Calu3 (cell line): Measurements from ENCODE around the gene EDN1. TPM values are rescaled to one million over a fixed set of nuclear protein-coding genes. Genes with fewer than 3 reads are reported as not detected.

Experiments used
- BruUV-seq: library from RNA; stranded (reverse); fragments of 400-500 nt; replicated peaks from 2 replicates; lab custom pipeline; 2021; lab: Mats Ljungman, UMichigan
- CTCF ChIA-PET: fragments of 300-600 bp; sonication (Branson Sonifier 250); formaldehyde crosslinking; loops from one replicate; lab custom pipeline; 2022; ENCODE audit warnings: antibody characterized with exemption; lab: Charles Lee
- DNase-seq: peaks from one replicate; pipeline ENCODE4 v3.0.0; 2022
- H3K27ac Mint-ChIP-seq: one replicate; pipeline ENCODE4 v1.8.0; 2022; ENCODE audit warnings: mixed read lengths; ENCODE audit not compliant: unreplicated experiment
- H3K27me3 Mint-ChIP-seq: one replicate; pipeline ENCODE4 v1.8.0; 2022; ENCODE audit warnings: mixed read lengths; ENCODE audit not compliant: unreplicated experiment
- H3K36me3 Mint-ChIP-seq: one replicate; pipeline ENCODE4 v1.8.0; 2022; ENCODE audit warnings: mild to moderate bottlenecking, moderate library complexity, mixed read lengths; ENCODE audit not compliant: insufficient read depth, unreplicated experiment
- H3K4me1 Mint-ChIP-seq: one replicate; pipeline ENCODE4 v1.8.0; 2022; ENCODE audit warnings: mild to moderate bottlenecking, low read depth, mixed read lengths; ENCODE audit not compliant: unreplicated experiment
- H3K4me3 Mint-ChIP-seq: one replicate; pipeline ENCODE4 v1.8.0; 2022; ENCODE audit warnings: mild to moderate bottlenecking, low read depth, moderate library complexity, mixed read lengths; ENCODE audit not compliant: unreplicated experiment
- H3K9me3 Mint-ChIP-seq: one replicate; pipeline ENCODE4 v1.8.0; 2022; ENCODE audit warnings: low read depth, mixed read lengths; ENCODE audit not compliant: unreplicated experiment
- intact Hi-C: fragments of 100-400 bp; cut with micrococcal nuclease; formaldehyde crosslinking; loops from one replicate; pipeline ENCODE4 v1.10.0; 2022; ENCODE audit not compliant: unreplicated experiment
- total RNA-seq: library from RNA; stranded (reverse); gene quantifications from 2 replicates; pipeline ENCODE4 v1.2.3, GENCODE V29; 2022
- TF ChIP-seq, protein P1 (sequence below): fragments of 200-600 bp; IDR thresholded peaks from one replicate; pipeline ENCODE4 v1.8.0; 2022; ENCODE audit warnings: antibody characterized with exemption; ENCODE audit not compliant: unreplicated experiment

The EDN1 gene
- total RNA-seq, 1 experiment from 2014 or later: 40.6 TPM

GRCh38 chr6:12335131-12335527 is 45.0 kb downstream of the EDN1 start:
- no peak for DNase-seq
- BruUV-seq: no TSS peak
- H3K4me3 Mint-ChIP-seq: no peak overlapping the region
- TF ChIP-seq, protein P1, sequence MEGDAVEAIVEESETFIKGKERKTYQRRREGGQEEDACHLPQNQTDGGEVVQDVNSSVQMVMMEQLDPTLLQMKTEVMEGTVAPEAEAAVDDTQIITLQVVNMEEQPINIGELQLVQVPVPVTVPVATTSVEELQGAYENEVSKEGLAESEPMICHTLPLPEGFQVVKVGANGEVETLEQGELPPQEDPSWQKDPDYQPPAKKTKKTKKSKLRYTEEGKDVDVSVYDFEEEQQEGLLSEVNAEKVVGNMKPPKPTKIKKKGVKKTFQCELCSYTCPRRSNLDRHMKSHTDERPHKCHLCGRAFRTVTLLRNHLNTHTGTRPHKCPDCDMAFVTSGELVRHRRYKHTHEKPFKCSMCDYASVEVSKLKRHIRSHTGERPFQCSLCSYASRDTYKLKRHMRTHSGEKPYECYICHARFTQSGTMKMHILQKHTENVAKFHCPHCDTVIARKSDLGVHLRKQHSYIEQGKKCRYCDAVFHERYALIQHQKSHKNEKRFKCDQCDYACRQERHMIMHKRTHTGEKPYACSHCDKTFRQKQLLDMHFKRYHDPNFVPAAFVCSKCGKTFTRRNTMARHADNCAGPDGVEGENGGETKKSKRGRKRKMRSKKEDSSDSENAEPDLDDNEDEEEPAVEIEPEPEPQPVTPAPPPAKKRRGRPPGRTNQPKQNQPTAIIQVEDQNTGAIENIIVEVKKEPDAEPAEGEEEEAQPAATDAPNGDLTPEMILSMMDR: no peak
- no peak overlapping the region for H3K27ac Mint-ChIP-seq
- no peaks in the 10 kb centered on the region for H3K9me3 Mint-ChIP-seq
- intact Hi-C loops: no loop called here
- H3K4me1 Mint-ChIP-seq: peaks cover 39% of the 10 kb centered on the region
- peaks cover 17% of the 10 kb centered on the region for H3K36me3 Mint-ChIP-seq
- no peaks in the 10 kb centered on the region for H3K27me3 Mint-ChIP-seq
- CTCF ChIA-PET: interaction anchor here (1.3 kb wide), 1 partner anchor 21 kb away, joined by 4 read pairs; no protein-coding TSS in a partner anchor

DNA sequence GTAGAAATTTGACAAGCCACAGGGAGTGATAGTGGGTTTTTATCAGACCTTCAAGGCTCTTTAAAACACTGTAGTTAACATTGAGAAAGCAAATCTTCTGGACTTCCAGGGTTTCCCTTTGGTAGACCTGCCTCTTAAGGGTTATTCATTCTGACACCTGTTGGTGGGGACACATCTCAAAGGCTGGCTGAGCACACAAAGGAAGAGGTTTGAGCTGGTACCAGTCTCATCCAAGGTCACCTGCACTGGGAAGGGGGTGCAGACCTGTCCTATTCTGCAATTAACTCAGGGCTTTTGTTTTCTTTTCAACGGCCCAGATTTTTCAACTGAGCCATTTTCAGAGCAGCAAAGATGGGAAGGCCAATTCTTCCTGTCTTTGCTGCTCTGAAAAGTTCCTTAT is 45.6 kb downstream of the EDN1 start:
- intact Hi-C loops: no loop called here
- Mint-ChIP-seq H3K36me3 (peaks cover 17% of the 10 kb centered on the region), H3K9me3 (no peaks in the 10 kb centered on the region), H3K27me3 (no peaks in the 10 kb centered on the region), H3K4me1 (peaks cover 45% of the 10 kb centered on the region), H3K27ac (no peak overlapping the region), H3K4me3 (no peak overlapping the region)
- no TSS peak for BruUV-seq
- TF ChIP-seq, protein P1: no peak
- CTCF ChIA-PET: interaction anchor here (1.3 kb wide), 1 partner anchor 22 kb away, joined by 4 read pairs; no protein-coding TSS in a partner anchor
- DNase-seq: no peak

DNA sequence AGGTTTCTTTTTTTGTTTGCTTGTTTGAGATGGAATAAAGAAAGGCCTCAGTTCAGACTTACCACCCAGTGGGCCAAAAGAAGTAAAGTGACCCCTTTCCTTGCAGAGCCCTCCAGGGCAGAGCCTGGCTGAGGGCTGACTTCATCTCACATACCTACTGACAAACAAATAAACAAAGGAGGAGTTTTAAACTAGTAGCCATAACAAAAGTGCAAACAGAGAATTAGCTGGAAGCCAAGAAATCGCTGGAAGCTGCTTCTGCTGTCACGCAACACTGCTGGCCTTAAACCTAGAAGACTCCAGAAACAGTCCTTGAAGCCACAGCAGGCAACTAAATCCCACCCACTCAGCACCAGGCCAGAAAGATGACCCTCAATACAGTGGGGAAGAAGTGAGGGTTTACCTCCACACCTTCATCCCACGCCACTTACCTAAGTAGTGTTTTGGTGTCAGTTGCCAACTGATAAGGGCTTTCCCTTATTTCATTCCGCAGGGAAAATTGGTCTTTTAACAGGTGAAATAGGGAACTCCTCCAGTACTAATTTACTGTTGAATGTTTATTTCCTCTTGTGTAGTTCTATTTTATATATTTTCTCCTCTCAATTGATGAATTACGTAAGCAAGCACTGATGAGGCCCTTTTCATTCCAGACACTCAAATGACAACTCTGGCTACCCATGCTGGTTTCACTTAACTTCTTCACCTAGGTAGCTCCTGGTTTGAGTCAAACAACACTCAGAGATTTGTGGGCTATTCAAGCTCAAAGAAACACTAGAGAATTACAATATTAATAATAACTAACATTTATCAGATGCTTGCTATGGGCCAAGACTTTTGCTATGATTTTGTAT is 46.2 kb downstream of the EDN1 start:
- Mint-ChIP-seq H3K36me3 (peaks cover 17% of the 10 kb centered on the region), H3K27me3 (no peaks in the 10 kb centered on the region), H3K27ac (no peak overlapping the region), H3K4me3 (no peak overlapping the region), H3K4me1 (peaks cover 48% of the 10 kb centered on the region), H3K9me3 (no peaks in the 10 kb centered on the region)
- CTCF ChIA-PET: no interaction called here
- no peak for DNase-seq
- intact Hi-C loops: no loop called here
- TF ChIP-seq, protein P1: no peak
- no TSS peak for BruUV-seq

DNA sequence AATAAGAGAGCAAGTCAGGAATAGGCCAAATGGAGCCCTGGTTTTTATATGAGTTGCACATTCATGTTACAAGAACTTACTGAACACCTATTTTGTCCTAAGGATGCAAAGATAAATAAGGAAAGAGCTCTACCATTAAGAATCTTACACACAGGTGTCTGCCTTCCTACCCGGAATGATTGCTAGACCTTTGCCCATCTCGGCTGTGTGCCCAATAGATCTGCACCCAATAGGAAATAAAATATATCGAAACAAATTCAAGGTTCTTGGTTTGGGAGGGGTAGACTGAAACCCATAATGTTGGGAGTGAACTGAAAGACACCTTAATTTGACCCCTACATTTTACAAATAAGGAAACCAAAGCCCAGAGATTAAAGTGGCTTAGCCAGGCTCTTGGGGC is 48.9 kb downstream of the EDN1 start:
- Mint-ChIP-seq H3K27me3 (no peaks in the 10 kb centered on the region), H3K36me3 (peaks cover 5% of the 10 kb centered on the region), H3K4me3 (no peak overlapping the region), H3K27ac (peak overlapping the region; percentile 54), H3K4me1 (peaks cover 58% of the 10 kb centered on the region), H3K9me3 (no peaks in the 10 kb centered on the region)
- TF ChIP-seq, protein P1: no peak
- intact Hi-C loops: no loop called here
- CTCF ChIA-PET: no interaction called here
- BruUV-seq: no TSS peak
- no peak for DNase-seq
